MCF 10A (cell line): ENCODE results near the gene LACRT. TPM values are rescaled to one million over a fixed set of nuclear protein-coding genes. Genes with fewer than 3 reads are reported as not detected.

ENCODE experiments used
- BruUV-seq: library from RNA; stranded (reverse); fragments of 400-500 nt; replicated peaks from 2 replicates; lab custom pipeline; 2021; lab: Mats Ljungman, UMichigan
- CTCF ChIA-PET: fragments of 300-600 bp; sonication (Branson Sonifier 250); formaldehyde crosslinking; extraction: SDS; loops from one replicate; lab custom pipeline; 2021; ENCODE audit warnings: antibody characterized with exemption, inconsistent platforms; lab: Yijun Ruan, JAX
- POLR2A ChIA-PET: fragments of 300-600, 350-650 bp; sonication (Branson Sonifier 250); formaldehyde crosslinking; extraction: SDS; loops from one replicate; lab custom pipeline; 2020; ENCODE audit warnings: antibody characterized with exemption, inconsistent platforms; lab: Yijun Ruan, JAX
- DNase-seq: peaks from one replicate; pipeline ENCODE4 v3.0.0-alpha.2; 2018; ENCODE audit not compliant: unreplicated experiment
- H3K27ac Mint-ChIP-seq: one replicate; pipeline ENCODE4 v1.8.0; 2022; ENCODE audit warnings: mild to moderate bottlenecking, low read depth, mixed read lengths; ENCODE audit not compliant: unreplicated experiment
- H3K27me3 Mint-ChIP-seq: one replicate; pipeline ENCODE4 v1.8.0; 2022; ENCODE audit warnings: mixed read lengths; ENCODE audit not compliant: insufficient read depth, unreplicated experiment
- H3K36me3 Mint-ChIP-seq: one replicate; pipeline ENCODE4 v1.8.0; 2022; ENCODE audit warnings: mild to moderate bottlenecking, moderate library complexity, mixed read lengths; ENCODE audit not compliant: insufficient read depth, unreplicated experiment
- H3K4me1 Mint-ChIP-seq: one replicate; pipeline ENCODE4 v1.8.0; 2022; ENCODE audit warnings: mixed read lengths; ENCODE audit not compliant: insufficient read depth, unreplicated experiment
- H3K4me3 Mint-ChIP-seq: one replicate; pipeline ENCODE4 v1.8.0; 2022; ENCODE audit warnings: mild to moderate bottlenecking, moderate library complexity, mixed read lengths; ENCODE audit not compliant: unreplicated experiment
- H3K9me3 Mint-ChIP-seq: one replicate; pipeline ENCODE4 v1.8.0; 2022; ENCODE audit warnings: mixed read lengths; ENCODE audit not compliant: unreplicated experiment
- intact Hi-C: fragments of 100-400 bp; cut with micrococcal nuclease; formaldehyde crosslinking; loops from 2 replicates; pipeline ENCODE4 v1.14.1; 2022
- total RNA-seq: library from RNA; stranded (reverse); gene quantifications from 2 replicates; pipeline ENCODE4 v1.2.3, GENCODE V29; 2022
- TF ChIP-seq, protein P1 (sequence below): fragments of 200-600 bp; IDR thresholded peaks from one replicate; pipeline ENCODE4 v1.8.0; 2022; ENCODE audit warnings: antibody characterized with exemption, mild to moderate bottlenecking; ENCODE audit not compliant: unreplicated experiment

LACRT gene
- total RNA-seq, 1 experiment from 2014 or later = not detected

DNA sequence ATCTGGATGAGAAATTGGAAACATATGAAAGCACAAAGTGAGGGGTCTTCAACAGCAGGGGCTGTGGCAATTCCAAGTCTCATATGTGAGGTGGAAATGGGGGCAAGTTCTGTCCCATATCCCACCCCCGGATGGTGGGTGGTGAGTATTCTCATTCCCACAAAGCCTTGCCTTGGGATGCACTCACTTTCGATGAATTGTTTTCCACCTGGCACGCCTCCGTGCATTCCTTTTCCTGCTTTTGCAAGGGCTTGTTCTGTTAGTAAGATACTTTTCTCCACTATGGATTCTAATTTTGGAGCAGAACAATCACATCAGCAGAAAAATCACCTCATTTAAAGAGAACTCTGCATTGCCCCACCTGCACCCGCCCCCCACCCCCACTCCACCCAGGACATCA lies 3.1 kb downstream of the LACRT start:
- ChIA-PET POLR2A (no interaction called here), CTCF (interaction anchor here (0.5 to 1.1 kb wide), 3 partner anchors 36 to 327 kb away, joined by 3 to 4 read pairs (median 4); no protein-coding TSS in a partner anchor)
- no peak for DNase-seq

DNA sequence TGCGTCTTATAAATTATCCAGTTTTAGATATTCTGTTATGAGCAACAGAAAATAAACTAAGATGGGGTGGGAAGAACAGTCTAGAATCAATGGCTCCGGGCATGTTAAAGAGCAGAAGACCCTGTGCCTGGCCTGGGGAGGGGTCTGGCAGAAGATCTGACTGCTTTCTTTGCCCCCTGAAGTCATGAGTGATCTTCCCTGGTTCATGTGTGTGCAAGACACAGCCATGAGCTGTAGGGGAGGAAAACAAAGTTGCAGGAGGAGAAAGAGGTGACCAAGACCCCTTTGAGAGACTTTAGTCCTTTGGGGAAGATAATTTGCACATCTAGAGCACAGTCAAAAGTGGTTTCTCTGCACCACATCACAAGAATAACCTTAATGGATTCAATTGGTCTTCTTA lies 4.8 kb downstream of the LACRT start:
- Mint-ChIP-seq H3K27me3 (peaks cover 70% of the 10 kb centered on the region), H3K4me1 (no peaks in the 10 kb centered on the region), H3K27ac (no peak overlapping the region), H3K9me3 (peaks cover 15% of the 10 kb centered on the region), H3K36me3 (no peaks in the 10 kb centered on the region), H3K4me3 (no peak overlapping the region)
- intact Hi-C loops = no loop called here
- no peak for DNase-seq
- TF ChIP-seq, protein P1, sequence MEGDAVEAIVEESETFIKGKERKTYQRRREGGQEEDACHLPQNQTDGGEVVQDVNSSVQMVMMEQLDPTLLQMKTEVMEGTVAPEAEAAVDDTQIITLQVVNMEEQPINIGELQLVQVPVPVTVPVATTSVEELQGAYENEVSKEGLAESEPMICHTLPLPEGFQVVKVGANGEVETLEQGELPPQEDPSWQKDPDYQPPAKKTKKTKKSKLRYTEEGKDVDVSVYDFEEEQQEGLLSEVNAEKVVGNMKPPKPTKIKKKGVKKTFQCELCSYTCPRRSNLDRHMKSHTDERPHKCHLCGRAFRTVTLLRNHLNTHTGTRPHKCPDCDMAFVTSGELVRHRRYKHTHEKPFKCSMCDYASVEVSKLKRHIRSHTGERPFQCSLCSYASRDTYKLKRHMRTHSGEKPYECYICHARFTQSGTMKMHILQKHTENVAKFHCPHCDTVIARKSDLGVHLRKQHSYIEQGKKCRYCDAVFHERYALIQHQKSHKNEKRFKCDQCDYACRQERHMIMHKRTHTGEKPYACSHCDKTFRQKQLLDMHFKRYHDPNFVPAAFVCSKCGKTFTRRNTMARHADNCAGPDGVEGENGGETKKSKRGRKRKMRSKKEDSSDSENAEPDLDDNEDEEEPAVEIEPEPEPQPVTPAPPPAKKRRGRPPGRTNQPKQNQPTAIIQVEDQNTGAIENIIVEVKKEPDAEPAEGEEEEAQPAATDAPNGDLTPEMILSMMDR = no peak
- CTCF ChIA-PET = interaction anchor here (1.2 to 1.8 kb wide), 2 partner anchors 71 to 73 kb away, joined by 3 to 4 read pairs; no protein-coding TSS in a partner anchor
- no TSS peak for BruUV-seq
- POLR2A ChIA-PET = interaction anchor here (0.6 kb wide), 1 partner anchor 29 kb away, joined by 4 read pairs; no protein-coding TSS in a partner anchor

More for the DNA sequence above, 3.1 kb downstream of the LACRT start:
- H3K4me3 Mint-ChIP-seq = no peak overlapping the region
- H3K4me1 Mint-ChIP-seq = no peaks in the 10 kb centered on the region
- intact Hi-C loops = no loop called here
- no TSS peak for BruUV-seq
- peaks cover 54% of the 10 kb centered on the region for H3K27me3 Mint-ChIP-seq
- H3K27ac Mint-ChIP-seq = no peak overlapping the region
- H3K9me3 Mint-ChIP-seq = peaks cover 11% of the 10 kb centered on the region
- TF ChIP-seq, protein P1 = no peak
- no peaks in the 10 kb centered on the region for H3K36me3 Mint-ChIP-seq

DNA sequence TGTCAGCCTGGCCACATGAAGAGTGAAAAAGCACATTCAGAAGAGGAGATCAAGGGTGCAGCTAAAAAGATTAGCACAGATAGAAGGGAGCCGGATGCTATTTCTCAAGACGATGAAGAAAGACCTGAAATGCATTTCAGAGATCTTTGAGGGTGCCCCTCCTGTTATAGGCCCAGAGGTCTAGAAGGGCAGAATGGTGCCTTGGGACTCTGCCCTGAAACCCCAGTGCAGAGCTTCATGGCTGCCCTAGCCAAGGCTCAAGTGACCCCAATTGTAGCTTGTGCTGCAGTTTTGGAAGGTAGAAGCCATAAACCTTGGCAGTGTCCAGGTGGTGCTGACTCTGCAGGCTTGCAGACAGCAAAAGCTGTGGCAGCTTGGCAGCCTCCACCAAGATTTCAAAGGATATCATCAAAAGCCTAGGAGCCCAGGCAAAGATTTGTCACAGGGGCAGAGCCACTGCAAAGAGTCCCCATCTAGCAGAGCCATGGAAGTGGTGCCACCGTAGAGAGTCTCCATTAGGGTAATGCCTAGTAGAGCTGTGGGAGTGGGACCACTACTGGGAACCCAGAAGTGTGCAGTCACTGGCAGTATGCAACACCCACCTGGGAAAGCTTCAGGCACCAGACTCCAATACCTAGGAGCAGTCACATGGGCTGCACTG lies 6.4 kb downstream of the LACRT start:
- Mint-ChIP-seq H3K4me1 (no peaks in the 10 kb centered on the region), H3K27ac (no peak overlapping the region), H3K27me3 (peaks cover 76% of the 10 kb centered on the region), H3K9me3 (peaks cover 15% of the 10 kb centered on the region), H3K4me3 (no peak overlapping the region), H3K36me3 (no peaks in the 10 kb centered on the region)
- TF ChIP-seq, protein P1 = no peak
- CTCF ChIA-PET = interaction anchor here (0.6 to 0.8 kb wide), 2 partner anchors 32 to 51 kb away, joined by 3 to 5 read pairs; no protein-coding TSS in a partner anchor
- BruUV-seq = no TSS peak
- intact Hi-C loops = no loop called here
- no peak for DNase-seq
- POLR2A ChIA-PET = interaction anchor here (0.6 kb wide), 1 partner anchor 8 kb away, joined by 5 read pairs; no protein-coding TSS in a partner anchor

DNA sequence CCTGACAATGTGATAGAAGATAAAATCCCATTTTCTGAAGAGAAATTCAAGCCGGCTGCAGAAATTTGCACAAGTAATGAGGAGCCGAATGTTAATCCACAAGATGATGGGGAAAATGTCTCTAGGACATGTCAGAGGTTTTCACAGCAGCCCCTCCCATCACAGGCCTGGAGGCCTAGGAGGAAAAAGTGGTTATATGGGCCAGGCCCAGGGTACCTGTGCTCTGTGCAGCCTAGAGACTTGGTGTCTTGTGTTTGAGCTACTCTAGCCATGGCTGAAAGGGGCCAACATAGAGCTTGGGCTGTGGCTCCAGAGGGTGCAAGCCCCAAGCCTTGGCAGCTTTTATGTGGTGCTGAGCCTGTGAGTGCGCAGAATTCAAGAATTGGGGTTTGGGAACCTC lies 7.4 kb downstream of the LACRT start:
- Mint-ChIP-seq H3K4me1 (no peaks in the 10 kb centered on the region), H3K27ac (no peak overlapping the region), H3K4me3 (no peak overlapping the region), H3K27me3 (peaks cover 76% of the 10 kb centered on the region), H3K36me3 (no peaks in the 10 kb centered on the region), H3K9me3 (peaks cover 15% of the 10 kb centered on the region)
- ChIA-PET POLR2A (no interaction called here), CTCF (no interaction called here)
- TF ChIP-seq, protein P1 = no peak
- no peak for DNase-seq
- BruUV-seq = no TSS peak
- intact Hi-C loops = no loop called here
